Activated CD8-positive, alpha-beta memory T cell treated with anti-CD3 and anti-CD28 coated beads, Interleukin-2, amount 50 U/mL, for 48 hours (primary cell): Measurements from ENCODE around the gene RMND5A.

Experiments used
- DNase-seq: peaks from one replicate; pipeline ENCODE4 v3.0.0-alpha.2; 2020

RMND5A gene

GRCh38 chr2:86794861-86795260 is 74.8 kb downstream of the RMND5A start:
- no peak for DNase-seq

DNA sequence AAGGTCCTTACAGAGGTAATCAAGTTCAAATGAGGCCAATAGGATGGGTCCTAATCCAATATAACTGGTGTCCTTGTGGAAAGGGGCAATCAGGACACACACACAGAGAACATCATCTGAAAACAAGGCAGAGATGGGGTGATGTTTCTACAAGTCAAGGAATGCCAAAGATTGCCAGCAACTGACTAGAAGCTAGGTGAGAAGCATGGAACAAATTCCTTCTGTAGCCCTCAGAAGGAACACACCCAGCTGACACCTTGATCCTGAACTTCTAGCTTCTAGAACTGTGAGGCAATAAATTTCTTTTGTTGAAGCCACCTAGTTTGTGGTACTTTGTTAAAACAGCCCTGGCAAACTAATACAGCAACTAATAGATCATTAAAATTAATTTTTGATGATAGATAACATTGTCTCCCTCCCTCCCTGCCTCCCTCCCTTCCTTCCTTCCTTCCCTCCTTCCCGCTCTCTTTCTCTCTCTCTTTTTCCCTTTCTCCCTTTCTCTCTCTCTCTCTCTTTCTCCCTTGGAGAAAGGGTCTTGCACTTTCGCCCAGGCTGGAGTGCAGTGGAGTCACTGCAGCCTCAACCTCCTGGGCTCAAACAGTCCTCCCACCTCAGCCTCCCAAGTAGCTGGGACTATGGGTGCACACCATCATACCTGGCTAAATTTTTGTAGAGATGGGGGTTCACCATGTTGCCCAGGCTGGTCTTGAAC is 80.9 kb downstream of the RMND5A start:
- DNase-seq = no peak

GRCh38 chr2:86806059-86806857 is 86.2 kb downstream of the RMND5A start:
- DNase-seq = no peak

GRCh38 chr2:86807133-86807467 is 87.0 kb downstream of the RMND5A start:
- DNase-seq = no peak

GRCh38 chr2:86807468-86808275 is 87.6 kb downstream of the RMND5A start:
- peak; percentile 89 for DNase-seq

DNA sequence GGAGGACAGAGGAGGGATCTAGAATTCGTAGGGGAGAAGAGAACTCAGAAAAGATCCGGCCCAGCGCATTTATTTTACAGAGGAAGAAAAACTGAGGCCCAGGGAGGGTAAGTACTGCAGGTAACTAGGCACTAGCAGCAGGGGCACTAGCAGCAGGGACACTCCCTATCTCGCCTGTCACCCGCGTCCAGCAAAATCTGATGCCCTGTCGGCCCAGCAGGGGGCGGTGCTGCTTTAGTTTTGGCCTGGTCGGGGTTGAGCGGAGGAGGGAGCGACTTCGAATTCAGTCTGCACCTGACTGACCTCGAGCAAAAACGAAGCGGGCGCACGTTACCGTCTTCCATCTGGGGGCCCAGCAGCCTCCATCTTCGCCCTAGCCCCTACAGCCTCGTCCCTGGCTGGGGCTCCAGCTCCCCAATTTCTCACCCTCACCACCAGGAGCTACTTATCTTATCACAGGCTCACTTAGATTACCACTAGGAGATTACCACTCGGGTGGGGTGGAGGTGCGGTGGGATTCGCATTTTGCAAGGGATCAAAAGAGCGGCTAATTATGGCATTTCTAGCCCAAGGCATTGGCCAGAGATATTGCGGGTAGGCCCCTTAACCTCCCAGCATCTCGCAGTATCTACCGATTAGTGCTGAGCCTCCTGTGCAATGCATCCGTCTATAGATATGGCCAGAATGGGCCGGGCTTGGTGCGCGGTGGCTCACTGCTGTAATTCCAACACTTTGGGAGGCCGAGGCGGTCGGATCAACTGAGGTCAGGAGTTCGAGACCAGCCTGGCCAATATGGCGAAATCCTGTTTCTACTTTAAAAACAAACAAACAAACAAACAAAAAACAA is 88.4 kb downstream of the RMND5A start:
- DNase-seq = peak; percentile 99

DNA sequence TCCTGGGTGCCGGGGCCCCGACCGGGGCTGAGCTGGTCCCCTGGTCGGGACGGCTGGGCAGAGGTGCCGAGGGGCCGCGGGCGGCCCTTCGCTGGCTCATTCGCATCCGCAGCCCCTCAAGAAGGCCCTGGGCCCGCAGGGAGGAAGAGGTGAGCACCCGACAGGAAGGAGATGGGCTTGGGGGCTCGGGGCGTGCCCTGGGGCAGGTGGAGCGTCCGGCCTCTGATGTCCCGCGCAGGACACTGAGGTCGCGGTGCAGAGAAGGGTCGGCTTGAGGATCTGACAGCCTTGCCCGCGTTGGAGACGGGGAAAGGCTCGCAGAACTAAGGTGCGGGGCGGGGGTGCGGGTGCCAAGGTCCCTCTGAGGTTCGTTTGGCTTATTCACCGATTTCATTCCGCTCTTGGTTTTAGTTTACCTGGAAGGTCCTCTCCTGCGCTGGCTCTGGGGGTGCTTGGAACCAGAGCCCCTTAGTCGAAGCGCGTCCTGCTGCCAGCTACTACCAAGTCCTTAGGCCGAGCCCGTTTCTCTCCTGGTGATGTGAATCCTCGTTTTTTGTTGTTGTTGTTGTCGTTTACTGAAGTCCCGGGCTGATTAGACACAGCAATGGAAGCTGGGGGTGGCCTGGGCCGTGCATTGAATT is 89.5 kb downstream of the RMND5A start:
- no peak for DNase-seq

GRCh38 chr2:86815611-86816010 is 95.5 kb downstream of the RMND5A start:
- DNase-seq = no peak

GRCh38 chr2:86818114-86818801 is 98.2 kb downstream of the RMND5A start:
- DNase-seq = no peak

DNA sequence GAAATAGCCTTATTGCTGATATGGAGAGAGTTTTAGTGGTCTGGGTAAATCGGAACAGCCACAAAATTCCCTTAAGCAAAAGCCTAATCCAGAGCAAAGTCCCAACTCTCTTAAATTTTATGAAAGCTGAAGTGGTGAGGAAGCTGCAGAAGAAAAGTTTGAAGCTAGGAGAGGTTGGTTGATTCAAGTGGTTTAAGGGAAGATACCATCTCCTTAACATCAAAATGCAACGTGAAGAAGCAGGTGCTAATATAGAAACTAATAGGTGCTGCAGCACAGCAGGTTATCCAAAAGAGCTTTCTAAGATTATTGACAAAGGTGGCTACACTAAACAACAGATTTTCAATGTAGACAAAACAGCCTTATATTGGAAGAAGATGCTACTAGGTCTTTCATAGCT is 98.9 kb downstream of the RMND5A start:
- no peak for DNase-seq

DNA sequence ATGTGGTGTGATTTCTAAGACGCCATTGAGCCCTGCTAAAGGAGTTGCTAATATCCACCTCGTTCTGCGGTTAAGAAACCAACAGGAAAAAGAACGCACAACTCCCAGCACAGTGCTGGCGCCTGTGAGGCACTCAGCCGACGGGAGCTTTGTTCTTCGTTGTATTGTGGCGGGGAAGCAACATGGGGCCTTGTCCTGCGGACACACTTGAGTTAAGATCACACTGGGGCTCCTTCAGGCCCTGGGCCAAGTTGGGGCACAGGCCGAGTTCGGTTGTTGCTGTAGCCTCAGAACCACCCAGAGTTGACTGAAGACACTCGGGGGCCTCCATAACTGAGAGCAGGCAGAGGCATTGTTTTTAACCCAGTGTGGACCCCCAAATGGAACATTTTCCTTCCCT is 101.2 kb downstream of the RMND5A start:
- no peak for DNase-seq

DNA sequence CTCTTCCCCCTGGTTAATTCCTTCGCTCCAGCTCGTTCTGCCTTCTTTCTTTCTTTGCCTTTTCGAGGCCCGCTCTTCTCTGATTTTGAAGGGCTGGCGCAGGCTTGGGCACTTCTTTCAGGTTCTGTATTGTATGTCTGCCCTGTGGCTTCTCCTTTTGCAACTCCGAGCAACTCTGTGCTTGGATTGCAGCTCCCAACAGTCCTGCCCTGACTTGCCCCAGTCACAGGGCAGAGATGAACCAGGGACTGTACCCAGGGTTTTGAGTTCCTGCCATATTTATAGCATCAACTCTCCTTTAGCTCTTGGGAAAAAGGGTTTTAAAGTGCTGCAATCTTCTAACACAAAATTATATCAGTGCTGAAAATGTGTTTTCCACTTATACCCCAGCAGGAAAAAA is 101.8 kb downstream of the RMND5A start:
- no peak for DNase-seq

- no peak for DNase-seq
These were observed 102.7 kb downstream of the RMND5A start for GRCh38 chr2:86822668-86823345.

GRCh38 chr2:86825036-86825692 is 105.1 kb downstream of the RMND5A start:
- no peak for DNase-seq

DNA sequence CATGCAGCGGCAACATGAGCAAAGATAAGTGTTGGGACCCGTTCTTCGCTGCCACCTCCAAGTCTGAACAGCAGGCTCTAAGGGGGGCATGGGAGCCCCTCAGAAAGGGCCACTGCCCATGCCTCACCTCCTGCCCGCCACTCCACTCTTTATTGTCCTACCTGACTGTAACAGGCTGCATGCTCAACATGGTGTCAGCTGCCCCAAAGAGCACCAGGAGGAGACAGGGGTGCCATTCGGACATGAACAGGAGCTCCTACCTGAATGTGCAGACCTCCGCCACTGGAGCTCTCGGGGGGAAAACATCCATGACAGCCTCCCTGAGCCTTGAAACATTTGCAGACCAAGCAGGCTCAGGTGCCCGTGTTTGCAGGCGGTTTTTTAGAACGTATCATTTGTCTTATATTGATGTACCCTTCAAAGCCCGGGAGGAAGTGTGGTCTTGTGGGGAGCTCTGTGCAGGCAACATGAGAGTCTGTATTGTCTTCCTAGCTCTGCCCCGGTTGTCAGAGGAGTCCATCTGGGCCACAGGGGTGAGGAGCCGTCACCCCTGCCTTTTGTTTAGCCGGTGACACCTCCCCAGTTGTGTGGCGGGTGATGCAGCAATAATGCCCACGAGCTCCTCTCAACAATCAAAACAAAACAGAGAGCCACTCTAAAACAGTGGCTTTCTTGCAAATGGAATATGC is 105.7 kb downstream of the RMND5A start:
- DNase-seq = peak; percentile 82

DNA sequence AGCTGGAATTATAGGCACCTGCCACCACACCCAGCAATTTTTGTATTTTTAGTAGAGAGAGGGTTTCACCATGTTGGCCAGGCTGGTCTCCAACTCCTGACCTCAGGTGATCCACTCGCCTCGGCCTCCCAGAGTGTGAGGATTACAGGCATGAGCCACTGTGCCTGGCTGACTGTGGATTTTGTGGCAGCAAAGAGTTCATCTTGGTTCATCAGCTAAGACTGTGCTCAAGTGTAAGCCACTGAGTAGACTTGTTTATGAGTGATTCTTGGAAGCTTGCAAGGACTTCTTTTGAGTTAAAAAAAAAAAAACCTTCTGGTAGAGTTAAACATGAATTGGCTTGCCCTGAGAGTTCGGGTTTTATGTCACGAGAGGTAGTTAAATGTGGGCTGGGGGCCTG is 106.9 kb downstream of the RMND5A start:
- no peak for DNase-seq
